Measurements from ENCODE around the gene C1GALT1C1.

Gene C1GALT1C1

GRCh38 chrX:120585702-120586101 lies 44.2 kb downstream of the C1GALT1C1 start:
- no peak for DNase-seq (ENCODE audit: low read depth in 2 of 2)

All from stimulated activated CD8-positive, alpha-beta memory T cell treated with anti-CD3 and anti-CD28 coated beads, Interleukin-2, amount 100 ng/mL, for 1 hour (primary cell).